Measurements from ENCODE around the gene PLEKHG4.

GRCh38 chr16:67312719-67313118 is 33.4 kb downstream of the PLEKHG4 start:
- TF ChIP-seq POLR2AphosphoS5 (IDR thresholded peaks at IDR 0.05; ENCODE audit: low read depth, low read length) (no peak), POLR2A (IDR thresholded peaks at IDR 0.05; ENCODE audit: low read depth, low read length) (no peak)

Measured in GM12892 (cell line).